MM.1S (cell line): Measurements from ENCODE around the gene PTPRG.

Experiments
- EZH2 ChIP-seq: fragments of 300-600 bp; sonication (generic); optimal IDR thresholded peaks from 2 replicates; pipeline ENCODE3; 2017; ENCODE audit warnings: low read depth, mild to moderate bottlenecking, antibody characterized with exemption, low read length, mixed read lengths
- TF ChIP-seq, protein P1 (sequence below): fragments of 300-600 bp; sonication (generic); IDR thresholded peaks from 2 replicates; pipeline ENCODE4 v1.5.1; 2016; ENCODE audit warnings: antibody characterized with exemption, low read length, mixed read lengths

GRCh38 chr3:62133015-62133414 is 571.6 kb downstream of the PTPRG start:
- TF ChIP-seq, protein P1, sequence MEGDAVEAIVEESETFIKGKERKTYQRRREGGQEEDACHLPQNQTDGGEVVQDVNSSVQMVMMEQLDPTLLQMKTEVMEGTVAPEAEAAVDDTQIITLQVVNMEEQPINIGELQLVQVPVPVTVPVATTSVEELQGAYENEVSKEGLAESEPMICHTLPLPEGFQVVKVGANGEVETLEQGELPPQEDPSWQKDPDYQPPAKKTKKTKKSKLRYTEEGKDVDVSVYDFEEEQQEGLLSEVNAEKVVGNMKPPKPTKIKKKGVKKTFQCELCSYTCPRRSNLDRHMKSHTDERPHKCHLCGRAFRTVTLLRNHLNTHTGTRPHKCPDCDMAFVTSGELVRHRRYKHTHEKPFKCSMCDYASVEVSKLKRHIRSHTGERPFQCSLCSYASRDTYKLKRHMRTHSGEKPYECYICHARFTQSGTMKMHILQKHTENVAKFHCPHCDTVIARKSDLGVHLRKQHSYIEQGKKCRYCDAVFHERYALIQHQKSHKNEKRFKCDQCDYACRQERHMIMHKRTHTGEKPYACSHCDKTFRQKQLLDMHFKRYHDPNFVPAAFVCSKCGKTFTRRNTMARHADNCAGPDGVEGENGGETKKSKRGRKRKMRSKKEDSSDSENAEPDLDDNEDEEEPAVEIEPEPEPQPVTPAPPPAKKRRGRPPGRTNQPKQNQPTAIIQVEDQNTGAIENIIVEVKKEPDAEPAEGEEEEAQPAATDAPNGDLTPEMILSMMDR, result no peak
- no peak for TF ChIP-seq EZH2
